ENCODE data around the gene TMEM183A. TPM values are rescaled to one million over a fixed set of nuclear protein-coding genes. Genes with fewer than 3 reads are reported as not detected.

The TMEM183A gene
- total and polyA plus RNA-seq, 9 of the 15 experiments (the other 6 are each of a cell fraction or from before 2014, with no cell fraction given) = 23.4 to 190 (median 124) TPM

- TF ChIP-seq ZNF395 (CRISPR knock-in tag; IDR thresholded peaks at IDR 0.05) (0 out of 2 replicates have a peak, but pooled peaks have one; percentile 3), MXD1 (CRISPR knock-in tag; IDR thresholded peaks at IDR 0.05; ENCODE audit: borderline replicate concordance, poor library complexity, severe bottlenecking) (no peak), RFX7 (CRISPR knock-in tag; IDR thresholded peaks at IDR 0.05) (no peak), CEBPB (tag; IDR thresholded peaks at IDR 0.05) (no peak), THRA (IDR thresholded peaks at IDR 0.05) (no peak), PHTF2 (CRISPR knock-in tag; IDR thresholded peaks at IDR 0.05) (no peak), PRDM10 (IDR thresholded peaks at IDR 0.05; ENCODE audit: partially characterized antibody) (peak; percentile 71), EZH2 (IDR thresholded peaks at IDR 0.05; ENCODE audit: borderline replicate concordance, low read depth, low read length) (no peak), SAP30 (IDR thresholded peaks at IDR 0.05; ENCODE audit: borderline replicate concordance, insufficient read depth, low read depth, low read length, poor library complexity, severe bottlenecking) (no peak), ZBTB26 (CRISPR knock-in tag; IDR thresholded peaks at IDR 0.05) (peak; percentile 81; the same call in 1 of the 2 replicates), HMBOX1 (IDR thresholded peaks at IDR 0.05) (peak; percentile 86), SOX6 (IDR thresholded peaks at IDR 0.05) (no peak), LEF1 (IDR thresholded peaks at IDR 0.05) (peak; percentile 31; the same call in 1 of the 2 replicates), NR1H2 (CRISPR knock-in tag; IDR thresholded peaks at IDR 0.05) (no peak), GABPB2 (CRISPR knock-in tag; conservative IDR thresholded peaks at IDR 0.05) (no peak), NCOA6 (IDR thresholded peaks at IDR 0.05) (no peak), CBX3 (IDR thresholded peaks at IDR 0.05; ENCODE audit: borderline replicate concordance in 1 of 2, low read length in 2 of 2) (no peak), ZNF134 (CRISPR knock-in tag; conservative IDR thresholded peaks at IDR 0.05) (no peak), MED1 (CRISPR knock-in tag; IDR thresholded peaks at IDR 0.05; ENCODE audit: borderline replicate concordance) (no peak)
Measured at GRCh38 chr1:202958544-202959275, 48.5 kb upstream of the TMEM183A start (continued).
